CD4-positive, alpha-beta T cell (primary cell): ENCODE measurements around the gene COL4A3. TPM values are rescaled to one million over a fixed set of nuclear protein-coding genes. Genes with fewer than 3 reads are reported as not detected.

Experiments
- ATAC-seq: fragments of 200-7000 bp; cut with Tn5 transposase; one replicate; pipeline ENCODE4 v1.10.0; 2022; ENCODE audit warnings: mild to moderate bottlenecking; ENCODE audit not compliant: poor library complexity
- CTCF ChIA-PET: fragments of 350-600 bp; sonication (Branson Sonifier 250); formaldehyde crosslinking; loops from one replicate; lab custom pipeline; 2021; ENCODE audit warnings: antibody characterized with exemption, inconsistent platforms; lab: Charles Lee
- POLR2A ChIA-PET: fragments of 350-600 bp; sonication (Branson Sonifier 250); formaldehyde crosslinking; loops from one replicate; lab custom pipeline; 2021; ENCODE audit warnings: antibody characterized with exemption, inconsistent platforms; lab: Charles Lee
- DNase-seq, 14 experiments: peaks; one replicate each; pipeline ENCODE4 v3.0.0-alpha.2; 2013 to 2020; ENCODE audit warnings: mixed read lengths in 2 of 14
- H3K27ac ChIP-seq, 2 donors: one replicate each; pipeline versions ENCODE4 v1.5.1 to v1.7.0; 2013; ENCODE audit warnings: low read length in 2 of 2, low read depth in 1 of 2, mild to moderate bottlenecking in 1 of 2
- H3K27me3 ChIP-seq, 2 experiments: 1 replicate in 1 of 2; 2 replicates in 1 of 2; pipeline versions ENCODE4 v1.6.1 to v1.7.0; 2013; ENCODE audit warnings: low read length in 2 of 2, control low read depth in 1 of 2, mild to moderate bottlenecking in 1 of 2, moderate library complexity in 1 of 2; ENCODE audit not compliant: insufficient read depth in 2 of 2, control insufficient read depth in 1 of 2
- H3K36me3 ChIP-seq: one replicate; pipeline ENCODE4 v1.6.1; 2013; ENCODE audit warnings: low read length, control low read depth; ENCODE audit not compliant: insufficient read depth
- H3K4me1 ChIP-seq: one replicate; pipeline ENCODE4 v1.6.1; 2013; ENCODE audit warnings: low read length, control low read depth; ENCODE audit not compliant: insufficient read depth
- H3K4me3 ChIP-seq: one replicate; pipeline ENCODE4 v1.5.1; 2013; ENCODE audit warnings: mild to moderate bottlenecking, low read length, moderate library complexity
- H3K9me3 ChIP-seq, 2 experiments: 1 replicate in 1 of 2; 2 replicates in 1 of 2; pipeline versions ENCODE4 v1.6.1 to v1.7.0; 2013; ENCODE audit warnings: low read length in 2 of 2, mild to moderate bottlenecking in 2 of 2, control low read depth in 1 of 2, moderate library complexity in 1 of 2; ENCODE audit not compliant: control insufficient read depth in 1 of 2, insufficient read depth in 1 of 2
- H3K27ac Mint-ChIP-seq: one replicate; pipeline ENCODE4 v1.8.0; 2020; ENCODE audit warnings: mixed read lengths
- H3K27me3 Mint-ChIP-seq: one replicate; pipeline ENCODE4 v1.8.0; 2021; ENCODE audit warnings: mixed read lengths
- H3K36me3 Mint-ChIP-seq: one replicate; pipeline ENCODE4 v1.8.0; 2021; ENCODE audit warnings: low read depth, mixed read lengths
- H3K4me1 Mint-ChIP-seq: one replicate; pipeline ENCODE4 v1.8.0; 2021; ENCODE audit warnings: low read depth, mixed read lengths
- H3K4me3 Mint-ChIP-seq: one replicate; pipeline ENCODE4 v1.8.0; 2020; ENCODE audit warnings: mild to moderate bottlenecking, mixed read lengths
- H3K9me3 Mint-ChIP-seq: one replicate; pipeline ENCODE4 v1.8.0; 2020; ENCODE audit warnings: mixed read lengths
- intact Hi-C, 2 experiments: fragments of 100-400 bp; cut with DNase I in 1 of 2; cut with micrococcal nuclease in 1 of 2; formaldehyde crosslinking; loops; one replicate each; pipeline versions ENCODE4 v1.15.1 to v1.9.0; 2023 to 2025; cut with DNase I, micrococcal nuclease
- total RNA-seq, 174 experiments: library from RNA in 2 of 174; stranded (reverse) in 2 of 174; gene quantifications; one replicate each; pipeline ENCODE4 v1.2.3 and lab custom pipeline; 2021 to 2026
- TF ChIP-seq, protein P1 (sequence below): fragments of 200-600 bp; IDR thresholded peaks from one replicate; pipeline ENCODE4 v1.8.0; 2022; ENCODE audit warnings: antibody characterized with exemption, mild to moderate bottlenecking

COL4A3 gene
- total RNA-seq, 2 experiments from 2014 or later: not detected

- ChIA-PET CTCF (interaction anchor here (0.9 to 1.2 kb wide), 2 partner anchors 87 to 523 kb away, joined by 3 to 5 read pairs; no protein-coding TSS in a partner anchor), POLR2A (interaction anchor here (1.1 to 2.1 kb wide), 3 partner anchors 11 to 489 kb away, joined by 3 to 5 read pairs (median 4); partner anchors contain the start of gene RHBDD1)
- no peaks in the 10 kb centered on the region for H3K27me3 ChIP-seq
- Mint-ChIP-seq H3K27ac (peak within 1 kb of the TSS; percentile 92), H3K4me3 (peak within 1 kb of the TSS; percentile 94), H3K4me1 (peaks cover 57% of the 10 kb centered on the region), H3K9me3 (no peaks in the 10 kb centered on the region), H3K36me3 (peaks cover 32% of the 10 kb centered on the region), H3K27me3 (no peaks in the 10 kb centered on the region)
- H3K4me1 ChIP-seq: peaks cover 22% of the 10 kb centered on the region
- H3K27ac ChIP-seq: peak within 1 kb of the TSS; percentile 33 to 51
- peaks cover 10% of the 10 kb centered on the region for H3K36me3 ChIP-seq
- H3K4me3 ChIP-seq: peak within 1 kb of the TSS; percentile 82
- ATAC-seq (peak; percentile 97), DNase-seq (peak; percentile 84 to 97 (median 90))
- TF ChIP-seq, protein P1, sequence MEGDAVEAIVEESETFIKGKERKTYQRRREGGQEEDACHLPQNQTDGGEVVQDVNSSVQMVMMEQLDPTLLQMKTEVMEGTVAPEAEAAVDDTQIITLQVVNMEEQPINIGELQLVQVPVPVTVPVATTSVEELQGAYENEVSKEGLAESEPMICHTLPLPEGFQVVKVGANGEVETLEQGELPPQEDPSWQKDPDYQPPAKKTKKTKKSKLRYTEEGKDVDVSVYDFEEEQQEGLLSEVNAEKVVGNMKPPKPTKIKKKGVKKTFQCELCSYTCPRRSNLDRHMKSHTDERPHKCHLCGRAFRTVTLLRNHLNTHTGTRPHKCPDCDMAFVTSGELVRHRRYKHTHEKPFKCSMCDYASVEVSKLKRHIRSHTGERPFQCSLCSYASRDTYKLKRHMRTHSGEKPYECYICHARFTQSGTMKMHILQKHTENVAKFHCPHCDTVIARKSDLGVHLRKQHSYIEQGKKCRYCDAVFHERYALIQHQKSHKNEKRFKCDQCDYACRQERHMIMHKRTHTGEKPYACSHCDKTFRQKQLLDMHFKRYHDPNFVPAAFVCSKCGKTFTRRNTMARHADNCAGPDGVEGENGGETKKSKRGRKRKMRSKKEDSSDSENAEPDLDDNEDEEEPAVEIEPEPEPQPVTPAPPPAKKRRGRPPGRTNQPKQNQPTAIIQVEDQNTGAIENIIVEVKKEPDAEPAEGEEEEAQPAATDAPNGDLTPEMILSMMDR: peak; percentile 36
- intact Hi-C loops: loop anchor here (5.0 to 10.0 kb wide), 4 partner anchors 147 to 530 kb away; partner anchors contain the start of genes RHBDD1 (in 2 of the 2), AGFG1 (in 1 of the 2) and IRS1 (in 1 of the 2)
- peaks cover 0 to 8% of the 10 kb centered on the region in 2 experiments for H3K9me3 ChIP-seq
Measured at GRCh38 chr2:227324995-227325838, 160.8 kb downstream of the COL4A3 start, which contains the start of gene MFF. MFF (plus strand) TSS chr2:227325251; CDS start chr2:227330666, 5,415 bp downstream.

DNA sequence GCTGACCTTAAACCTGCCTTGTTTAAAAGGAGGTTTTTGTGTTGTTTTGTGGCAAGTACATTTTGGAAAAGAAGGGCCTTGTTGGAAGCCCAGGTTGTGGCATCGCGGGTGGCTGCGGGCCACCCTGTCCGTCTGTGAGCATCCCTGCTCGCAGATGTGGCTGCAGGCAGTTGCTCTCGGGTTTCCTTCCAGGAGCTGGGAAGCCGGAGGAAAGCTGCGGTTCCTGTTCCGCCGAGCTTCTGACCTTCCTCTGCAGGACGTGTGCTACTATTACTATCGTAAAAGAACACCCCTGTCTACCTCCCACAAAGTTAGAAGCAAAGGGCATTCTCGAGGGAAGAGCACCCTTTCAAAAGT lies 161.4 kb downstream of the COL4A3 start:
- H3K4me1 ChIP-seq: peaks cover 17% of the 10 kb centered on the region
- Mint-ChIP-seq H3K27ac (peak overlapping the region; percentile 92), H3K9me3 (no peaks in the 10 kb centered on the region), H3K36me3 (peaks cover 38% of the 10 kb centered on the region), H3K4me3 (peak overlapping the region; percentile 94), H3K4me1 (peaks cover 57% of the 10 kb centered on the region), H3K27me3 (no peaks in the 10 kb centered on the region)
- ChIA-PET CTCF (interaction anchor here (0.9 kb wide), 1 partner anchor 523 kb away, joined by 3 read pairs; no protein-coding TSS in a partner anchor), POLR2A (interaction anchor here (2.1 kb wide), 1 partner anchor 490 kb away, joined by 5 read pairs; the partner anchor contains the start of gene RHBDD1)
- no peaks in the 10 kb centered on the region for H3K27me3 ChIP-seq
- ATAC-seq: no peak
- peak overlapping the region; percentile 82 for H3K4me3 ChIP-seq
- TF ChIP-seq, protein P1: peak; percentile 12
- intact Hi-C loops: loop anchor here (5.0 to 10.0 kb wide), 3 partner anchors 191 to 531 kb away; partner anchors contain the start of genes RHBDD1 (in 2 of the 2) and IRS1 (in 1 of the 2)
- DNase-seq: peak in 3 of 14 experiments; percentile 4 to 7 (median 5)
- peaks cover 16% of the 10 kb centered on the region for H3K36me3 ChIP-seq
- H3K27ac ChIP-seq: peak overlapping the region in 1 of 2 donors; percentile 51
- peaks cover 0 to 2% of the 10 kb centered on the region in 2 experiments for H3K9me3 ChIP-seq

- peak overlapping the region; percentile 94 for H3K4me3 Mint-ChIP-seq
- H3K27ac Mint-ChIP-seq: peak overlapping the region; percentile 92
- Histone ChIP-seq H3K4me1 (peaks cover 17% of the 10 kb centered on the region), H3K4me3 (no peak overlapping the region), H3K9me3 (no peaks in the 10 kb centered on the region), H3K36me3 (peaks cover 22% of the 10 kb centered on the region), H3K27me3 (no peaks in the 10 kb centered on the region), H3K27ac (no peak overlapping the region)
- H3K36me3 Mint-ChIP-seq: peaks cover 47% of the 10 kb centered on the region
- TF ChIP-seq, protein P1: no peak
- no peaks in the 10 kb centered on the region for H3K27me3 Mint-ChIP-seq
- POLR2A ChIA-PET: no interaction called here
- ATAC-seq (no peak), DNase-seq (no peak)
- intact Hi-C loops: loop anchor here (5.0 to 10.0 kb wide), 3 partner anchors 191 to 532 kb away; partner anchors contain the start of genes RHBDD1 (in 2 of the 2) and IRS1 (in 1 of the 2)
- H3K9me3 Mint-ChIP-seq: no peaks in the 10 kb centered on the region
- CTCF ChIA-PET: no interaction called here
- H3K4me1 Mint-ChIP-seq: peaks cover 62% of the 10 kb centered on the region
Measured at GRCh38 chr2:227326783-227327182, 162.4 kb downstream of the COL4A3 start.
